Urinary bladder (tissue), 4 donors: ENCODE results near the gene GPR26. TPM values are rescaled to one million over a fixed set of nuclear protein-coding genes. Genes with fewer than 3 reads are reported as not detected.

ENCODE experiments used
- DNase-seq: peaks from one replicate; pipeline ENCODE4 v3.0.0-alpha.2; 2015; ENCODE audit errors: extremely low spot score
- H3K27ac ChIP-seq: one replicate; pipeline ENCODE4 v1.5.1; 2013; ENCODE audit warnings: low read depth, mild to moderate bottlenecking, moderate library complexity
- H3K36me3 ChIP-seq: one replicate; pipeline ENCODE4 v1.6.1; 2013; ENCODE audit warnings: mild to moderate bottlenecking, moderate library complexity; ENCODE audit not compliant: insufficient read depth
- H3K4me1 ChIP-seq: one replicate; pipeline ENCODE4 v1.6.1; 2013; ENCODE audit warnings: mild to moderate bottlenecking, moderate library complexity; ENCODE audit not compliant: insufficient read depth
- H3K4me3 ChIP-seq: one replicate; pipeline ENCODE4 v1.5.1; 2013; ENCODE audit warnings: low read depth, low read length
- WGBS: extraction: QIAGEN DNeasy Blood & Tissue Kit; methylation state at CpG from one replicate; pipeline ENCODE4 v1.1.7; 2013; 5-methylcytosine and 5-hydroxymethylcytosine counted together
- polyA plus RNA-seq: library from polyadenylated mRNA; stranded (reverse); fragments of 200-250 nt; gene quantifications from one replicate; pipeline ENCODE4 v1.2.3, GENCODE V29; 2013
- total RNA-seq: library from RNA; depleted of rRNA; stranded (reverse); fragments of >200 nt; gene quantifications from one replicate; pipeline ENCODE4 v1.2.3, GENCODE V29; 2014
- donor health status: healthy with polysubstance abuse.
- donor health status: healthy.

The GPR26 gene
- total and polyA plus RNA-seq, 2 donors = not detected

- H3K4me3 ChIP-seq = no peak overlapping the region
- 6% methylated on average over 47 of the region's 47 CpGs for WGBS
- no peaks in the 10 kb centered on the region for H3K4me1 ChIP-seq
- H3K36me3 ChIP-seq = no peaks in the 10 kb centered on the region
- H3K27ac ChIP-seq = no peak overlapping the region
- DNase-seq = no peak
Observed at GRCh38 chr10:123665491-123666286, 466 bp upstream of the GPR26 start.

GRCh38 chr10:123669886-123670285 is 3.7 kb downstream of the GPR26 start:
- no peaks in the 10 kb centered on the region for H3K4me1 ChIP-seq
- DNase-seq = no peak

GRCh38 chr10:123673198-123673597 is 7.0 kb downstream of the GPR26 start:
- H3K27ac ChIP-seq = no peak overlapping the region
- no peaks in the 10 kb centered on the region for H3K4me1 ChIP-seq
- WGBS = 71% methylated on average over 1 of the region's 1 CpG
- DNase-seq = no peak
- H3K36me3 ChIP-seq = no peaks in the 10 kb centered on the region
- no peak overlapping the region for H3K4me3 ChIP-seq

More at GRCh38 chr10:123669886-123670285, 3.7 kb downstream of the GPR26 start:
- Histone ChIP-seq H3K27ac (no peak overlapping the region), H3K4me3 (no peak overlapping the region), H3K36me3 (no peaks in the 10 kb centered on the region)

- 81% methylated on average over 11 of the region's 11 CpGs for WGBS
- H3K4me3 ChIP-seq = no peak overlapping the region
- H3K27ac ChIP-seq = no peak overlapping the region
- no peaks in the 10 kb centered on the region for H3K4me1 ChIP-seq
- H3K36me3 ChIP-seq = no peaks in the 10 kb centered on the region
- DNase-seq = no peak
Observed at GRCh38 chr10:123674741-123675140, 8.6 kb downstream of the GPR26 start.

- Histone ChIP-seq H3K27ac (no peak overlapping the region), H3K4me3 (no peak overlapping the region), H3K4me1 (no peaks in the 10 kb centered on the region), H3K36me3 (no peaks in the 10 kb centered on the region)
- WGBS = 43% methylated on average over 4 of the region's 4 CpGs
- DNase-seq = no peak
Observed at GRCh38 chr10:123675811-123676210, 9.7 kb downstream of the GPR26 start.

- no peaks in the 10 kb centered on the region for H3K36me3 ChIP-seq
- H3K27ac ChIP-seq = no peak overlapping the region
- no peak for DNase-seq
- 73% methylated on average over 6 of the region's 6 CpGs for WGBS
- H3K4me1 ChIP-seq = no peaks in the 10 kb centered on the region
- no peak overlapping the region for H3K4me3 ChIP-seq
Observed at GRCh38 chr10:123677556-123677955, 11.4 kb downstream of the GPR26 start.

GRCh38 chr10:123678376-123678775 is 12.2 kb downstream of the GPR26 start:
- Histone ChIP-seq H3K27ac (no peak overlapping the region), H3K36me3 (no peaks in the 10 kb centered on the region), H3K4me3 (no peak overlapping the region), H3K4me1 (no peaks in the 10 kb centered on the region)
- WGBS = 63% methylated on average over 5 of the region's 5 CpGs
- DNase-seq = no peak

GRCh38 chr10:123681285-123681684 is 15.1 kb downstream of the GPR26 start:
- WGBS = 76% methylated on average over 9 of the region's 9 CpGs
- no peak for DNase-seq
- H3K4me1 ChIP-seq = no peaks in the 10 kb centered on the region
- H3K36me3 ChIP-seq = no peaks in the 10 kb centered on the region
- H3K4me3 ChIP-seq = no peak overlapping the region
- H3K27ac ChIP-seq = no peak overlapping the region

- no peak for DNase-seq
- no peaks in the 10 kb centered on the region for H3K4me1 ChIP-seq
- H3K36me3 ChIP-seq = no peaks in the 10 kb centered on the region
- WGBS = 86% methylated on average over 2 of the region's 2 CpGs
- H3K4me3 ChIP-seq = no peak overlapping the region
- no peak overlapping the region for H3K27ac ChIP-seq
Observed at GRCh38 chr10:123682477-123682876, 16.3 kb downstream of the GPR26 start.

GRCh38 chr10:123683459-123683858 is 17.3 kb downstream of the GPR26 start:
- DNase-seq = no peak
- no peak overlapping the region for H3K27ac ChIP-seq
- no peak overlapping the region for H3K4me3 ChIP-seq
- H3K4me1 ChIP-seq = no peaks in the 10 kb centered on the region
- 66% methylated on average over 3 of the region's 3 CpGs for WGBS
- H3K36me3 ChIP-seq = no peaks in the 10 kb centered on the region

- WGBS = 75% methylated on average over 8 of the region's 8 CpGs
- H3K4me1 ChIP-seq = no peaks in the 10 kb centered on the region
- H3K27ac ChIP-seq = no peak overlapping the region
- no peak for DNase-seq
- no peaks in the 10 kb centered on the region for H3K36me3 ChIP-seq
- no peak overlapping the region for H3K4me3 ChIP-seq
Observed at GRCh38 chr10:123683865-123684264, 17.7 kb downstream of the GPR26 start.

- no peak for DNase-seq
- H3K4me3 ChIP-seq = no peak overlapping the region
- H3K27ac ChIP-seq = no peak overlapping the region
- no peaks in the 10 kb centered on the region for H3K4me1 ChIP-seq
- 72% methylated on average over 12 of the region's 12 CpGs for WGBS
- no peaks in the 10 kb centered on the region for H3K36me3 ChIP-seq
Observed at GRCh38 chr10:123685260-123685659, 19.1 kb downstream of the GPR26 start.

- Histone ChIP-seq H3K36me3 (no peaks in the 10 kb centered on the region), H3K27ac (no peak overlapping the region), H3K4me3 (no peak overlapping the region), H3K4me1 (no peaks in the 10 kb centered on the region)
- DNase-seq = no peak
- WGBS = 60% methylated on average over 13 of the region's 13 CpGs
Observed at GRCh38 chr10:123687758-123688157, 21.6 kb downstream of the GPR26 start.

- no peak for DNase-seq
- H3K36me3 ChIP-seq = no peaks in the 10 kb centered on the region
- 81% methylated on average over 2 of the region's 2 CpGs for WGBS
- no peaks in the 10 kb centered on the region for H3K4me1 ChIP-seq
- H3K27ac ChIP-seq = no peak overlapping the region
- H3K4me3 ChIP-seq = no peak overlapping the region
Observed at GRCh38 chr10:123689880-123690279, 23.7 kb downstream of the GPR26 start.
